ENCODE results near the gene WDR59.
"Not testable (repeated sequence)": the region's sequence is repeated elsewhere in the genome, so short reads cannot be mapped to it uniquely, and the experiment has no call there.

Gene WDR59

DNA sequence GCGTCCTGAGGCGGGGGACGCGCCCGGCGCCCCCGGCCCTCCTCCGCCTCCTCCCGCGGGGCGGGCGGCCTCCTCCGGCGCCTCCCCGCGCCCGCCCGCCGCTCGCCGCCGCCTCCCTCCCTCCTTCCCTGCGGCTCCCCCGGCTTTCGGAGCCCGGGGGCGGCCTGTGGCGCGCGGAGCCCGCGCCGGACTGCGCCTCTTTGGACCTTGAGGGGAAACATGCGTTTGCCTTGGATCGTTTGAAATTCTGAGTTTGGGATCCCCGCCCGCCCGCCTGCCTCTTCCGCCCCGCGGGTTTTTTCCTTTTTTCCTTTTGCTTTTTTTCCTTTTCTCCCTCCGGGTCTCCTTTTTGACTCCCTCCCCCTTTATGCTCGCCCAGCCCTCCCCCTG lies 14.3 kb upstream of the WDR59 start:
- TF ChIP-seq ZFX (IDR thresholded peaks at IDR 0.05; ENCODE audit: borderline replicate concordance) (no peak), CTCF (IDR thresholded peaks at IDR 0.05) (no peak)
- peak overlapping the region; percentile 55 for H3K27ac ChIP-seq

- no peak for TF ChIP-seq ZFX (IDR thresholded peaks at IDR 0.05; ENCODE audit: borderline replicate concordance)
- peak; percentile 83 for TF ChIP-seq CTCF (IDR thresholded peaks at IDR 0.05)
- H3K27ac ChIP-seq = peak within 1 kb of the TSS; percentile 55
Measured at GRCh38 chr16:74998481-74999218, 13.7 kb upstream of the WDR59 start, which contains the start of gene ZNRF1. TSS of gene ZNRF1 (plus strand) at chr16:74999024. CDS start at chr16:74999672, 648 bp downstream.

GRCh38 chr16:74997042-74997491 lies 12.1 kb upstream of the WDR59 start:
- no peak overlapping the region for H3K27ac ChIP-seq
- no peak for TF ChIP-seq CTCF (IDR thresholded peaks at IDR 0.05)
- TF ChIP-seq ZFX (IDR thresholded peaks at IDR 0.05; ENCODE audit: borderline replicate concordance) = no peak

GRCh38 chr16:74995986-74996385 lies 11.1 kb upstream of the WDR59 start:
- TF ChIP-seq CTCF (IDR thresholded peaks at IDR 0.05) = no peak
- TF ChIP-seq ZFX (IDR thresholded peaks at IDR 0.05; ENCODE audit: borderline replicate concordance) = no peak
- H3K27ac ChIP-seq = no peak overlapping the region

DNA sequence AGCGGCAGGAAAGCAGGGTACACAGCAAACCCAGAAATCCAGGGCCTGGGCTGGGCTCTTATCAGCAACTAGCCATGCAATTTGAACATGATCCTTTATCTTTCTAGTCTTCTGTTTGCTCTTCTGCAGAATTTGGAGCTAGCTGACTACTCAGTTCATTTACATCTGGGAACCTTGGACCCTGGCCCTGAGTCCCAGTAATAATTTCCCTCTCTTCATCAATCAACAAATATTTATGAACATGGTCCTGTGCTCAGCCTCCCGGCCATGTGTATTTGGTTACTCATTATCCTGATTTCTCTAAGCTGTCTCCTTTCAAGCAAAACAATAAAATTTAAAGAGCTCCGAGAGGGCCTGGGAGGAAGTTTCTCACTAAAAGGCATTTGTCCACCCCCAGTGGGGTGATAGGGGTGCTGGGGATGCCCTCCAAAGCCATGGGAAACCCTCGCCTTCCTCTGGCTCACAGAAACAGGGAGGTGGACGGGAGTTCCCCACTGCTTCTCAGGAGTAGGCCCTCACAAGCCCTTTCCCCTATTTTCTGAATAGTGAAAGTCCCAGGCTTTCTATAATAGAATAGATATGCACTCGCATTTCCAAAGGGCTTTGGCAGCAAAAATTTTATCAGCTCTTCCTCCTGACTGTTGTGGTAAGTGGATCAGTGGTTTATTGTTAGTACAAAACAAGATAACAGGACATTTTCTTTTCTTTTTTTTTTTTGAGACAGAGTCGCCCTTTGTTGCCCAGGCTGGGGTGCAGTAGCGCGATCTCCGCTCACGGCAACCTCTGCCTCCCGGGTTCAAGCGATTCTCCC lies 6.9 kb upstream of the WDR59 start:
- H3K27ac ChIP-seq = peak overlapping the region; percentile 44
- no peak for TF ChIP-seq ZFX (IDR thresholded peaks at IDR 0.05; ENCODE audit: borderline replicate concordance)
- no peak for TF ChIP-seq CTCF (IDR thresholded peaks at IDR 0.05)

GRCh38 chr16:74991268-74991592 lies 6.3 kb upstream of the WDR59 start:
- TF ChIP-seq CTCF (IDR thresholded peaks at IDR 0.05) = no peak
- TF ChIP-seq ZFX (IDR thresholded peaks at IDR 0.05; ENCODE audit: borderline replicate concordance) = no peak
- peak overlapping the region; percentile 44 for H3K27ac ChIP-seq

GRCh38 chr16:74990832-74991231 lies 5.9 kb upstream of the WDR59 start:
- TF ChIP-seq CTCF (IDR thresholded peaks at IDR 0.05) (no peak), ZFX (IDR thresholded peaks at IDR 0.05; ENCODE audit: borderline replicate concordance) (no peak)
- no peak overlapping the region for H3K27ac ChIP-seq

- not testable (repeated sequence) for H3K27ac ChIP-seq
Measured at GRCh38 chr16:74989864-74990263, 4.9 kb upstream of the WDR59 start.

Data from 22Rv1 (cell line).